Measurements from ENCODE around the gene CD300LF. TPM values are rescaled to one million over a fixed set of nuclear protein-coding genes. Genes with fewer than 3 reads are reported as not detected.

Gene CD300LF
- total and polyA plus RNA-seq, 2 donors (not counting 1 experiment from before 2014, with no cell fraction given), result 0.52 to 1.1 TPM

GRCh38 chr17:74728033-74728701, 15.4 kb upstream of the CD300LF start:
- Mint-ChIP-seq H3K4me1 (peaks cover 17% of the 10 kb centered on the region), H3K9me3 (ENCODE audit: insufficient read depth) (no peaks in the 10 kb centered on the region), H3K4me3 (no peak overlapping the region), H3K27me3 (no peaks in the 10 kb centered on the region), H3K27ac (no peak overlapping the region)
- ChIA-PET POLR2A (no interaction called here), CTCF (no interaction called here)
- Histone ChIP-seq H2AFZ (ENCODE audit: insufficient read depth, low read depth, low read length, poor library complexity, severe bottlenecking) (no peak overlapping the region), H3K4me1 (ENCODE audit: control insufficient read depth in 2 of 2, insufficient read depth in 2 of 2, low read length in 2 of 2) (peaks cover 13 to 36% of the 10 kb centered on the region in 2 donors), H3K27ac (ENCODE audit: low read length in 2 of 2) (no peak overlapping the region), H3K4me2 (replicated peaks; ENCODE audit: low read depth, low read length, poor library complexity, severe bottlenecking) (no peak overlapping the region), H3K9ac (ENCODE audit: low read length) (no peak overlapping the region), H3K36me3 (replicated peaks in 1 of 2; ENCODE audit: control extremely low read depth in 1 of 2, control insufficient read depth in 1 of 2, extremely low read depth in 1 of 2, insufficient read depth in 2 of 2, low read length in 1 of 2) (no peaks in the 10 kb centered on the region), H4K20me1 (ENCODE audit: control insufficient read depth, insufficient read depth, low read length, poor library complexity, severe bottlenecking) (no peaks in the 10 kb centered on the region), H3K4me3 (ENCODE audit: control extremely low read depth in 1 of 5, extremely low read depth in 1 of 5, insufficient read depth in 1 of 5, low read depth in 2 of 5, low read length in 4 of 5) (no peak overlapping the region), H3K27me3 (replicated peaks in 1 of 4; ENCODE audit: control extremely low read depth in 1 of 4, control insufficient read depth in 3 of 4, insufficient read depth in 4 of 4, low read length in 3 of 4) (peaks cover 0 to 10% (median 0%) of the 10 kb centered on the region in 4 experiments), H3K9me3 (ENCODE audit: control extremely low read depth in 1 of 3, control insufficient read depth in 2 of 3, insufficient read depth in 1 of 3, low read length in 2 of 3) (no peaks in the 10 kb centered on the region), H3K79me2 (ENCODE audit: control insufficient read depth, insufficient read depth, low read length) (no peaks in the 10 kb centered on the region)
- DNase-seq (no peak), ATAC-seq (ENCODE audit: low read depth) (no peak)
- TF ChIP-seq CTCF (IDR thresholded peaks at IDR 0.05), result no peak
- 100% methylated on average over 3 of the region's 3 CpGs for WGBS (ENCODE audit: insufficient coverage)
- intact Hi-C loops (cut with micrococcal nuclease), result no loop called here

- H3K79me2 ChIP-seq (ENCODE audit: control insufficient read depth, insufficient read depth, low read length), result no peaks in the 10 kb centered on the region
- Mint-ChIP-seq H3K4me1 (peaks cover 2% of the 10 kb centered on the region), H3K27ac (no peak overlapping the region), H3K27me3 (peaks cover 6% of the 10 kb centered on the region), H3K9me3 (ENCODE audit: insufficient read depth) (no peaks in the 10 kb centered on the region), H3K4me3 (no peak overlapping the region)
- no peak overlapping the region for H3K4me2 ChIP-seq (replicated peaks; ENCODE audit: low read depth, low read length, poor library complexity, severe bottlenecking)
- DNase-seq (no peak), ATAC-seq (ENCODE audit: low read depth) (no peak)
- intact Hi-C loops (cut with micrococcal nuclease), result no loop called here
- no peaks in the 10 kb centered on the region for H4K20me1 ChIP-seq (ENCODE audit: control insufficient read depth, insufficient read depth, low read length, poor library complexity, severe bottlenecking)
- no peaks in the 10 kb centered on the region for H3K9me3 ChIP-seq (ENCODE audit: control extremely low read depth in 1 of 3, control insufficient read depth in 2 of 3, insufficient read depth in 1 of 3, low read length in 2 of 3)
- H3K4me3 ChIP-seq (ENCODE audit: control extremely low read depth in 1 of 5, extremely low read depth in 1 of 5, insufficient read depth in 1 of 5, low read depth in 2 of 5, low read length in 4 of 5), result no peak overlapping the region
- CTCF ChIA-PET, result interaction anchor here (0.9 to 3.8 kb wide), 3 partner anchors 12 to 68 kb away, joined by 3 to 25 read pairs (median 8); partner anchors contain the start of gene RAB37
- no peaks in the 10 kb centered on the region for H3K36me3 ChIP-seq (replicated peaks in 1 of 2; ENCODE audit: control extremely low read depth in 1 of 2, control insufficient read depth in 1 of 2, extremely low read depth in 1 of 2, insufficient read depth in 2 of 2, low read length in 1 of 2)
- H3K27me3 ChIP-seq (replicated peaks in 1 of 4; ENCODE audit: control extremely low read depth in 1 of 4, control insufficient read depth in 3 of 4, insufficient read depth in 4 of 4, low read length in 3 of 4), result peaks cover 0 to under 1% (median 0%) of the 10 kb centered on the region in 4 experiments
- 100% methylated on average over 1 of the region's 3 CpGs for whole genome bisulfite sequencing (ENCODE audit: insufficient coverage)
- H3K4me1 ChIP-seq (ENCODE audit: control insufficient read depth in 2 of 2, insufficient read depth in 2 of 2, low read length in 2 of 2), result peaks cover under 1 to 12% of the 10 kb centered on the region in 2 donors
- POLR2A ChIA-PET, result no interaction called here
- H3K9ac ChIP-seq (ENCODE audit: low read length), result no peak overlapping the region
- TF ChIP-seq EZH2 (IDR thresholded peaks at IDR 0.05; ENCODE audit: borderline replicate concordance, insufficient read depth, low read depth, low read length, poor library complexity, severe bottlenecking) (no peak), CTCF (IDR thresholded peaks at IDR 0.05) (no peak)
- H3K27ac ChIP-seq (ENCODE audit: low read length in 2 of 2), result no peak overlapping the region
- H2AFZ ChIP-seq (ENCODE audit: insufficient read depth, low read depth, low read length, poor library complexity, severe bottlenecking), result no peak overlapping the region
Observed at GRCh38 chr17:74725111-74725510, 12.4 kb upstream of the CD300LF start.

Measured in B cell (primary cell).